GM18858 (cell line): ENCODE measurements around the gene SPATA13.
"Not testable (repeated sequence)": the region's sequence is repeated elsewhere in the genome, so short reads cannot be mapped to it uniquely, and the experiment has no call there.

Source experiments
- ATAC-seq: cut with Tn5 transposase; IDR thresholded peaks from one replicate; pipeline ENCODE4 v1.9.1; 2021; ENCODE audit not compliant: unreplicated experiment

SPATA13 gene

DNA sequence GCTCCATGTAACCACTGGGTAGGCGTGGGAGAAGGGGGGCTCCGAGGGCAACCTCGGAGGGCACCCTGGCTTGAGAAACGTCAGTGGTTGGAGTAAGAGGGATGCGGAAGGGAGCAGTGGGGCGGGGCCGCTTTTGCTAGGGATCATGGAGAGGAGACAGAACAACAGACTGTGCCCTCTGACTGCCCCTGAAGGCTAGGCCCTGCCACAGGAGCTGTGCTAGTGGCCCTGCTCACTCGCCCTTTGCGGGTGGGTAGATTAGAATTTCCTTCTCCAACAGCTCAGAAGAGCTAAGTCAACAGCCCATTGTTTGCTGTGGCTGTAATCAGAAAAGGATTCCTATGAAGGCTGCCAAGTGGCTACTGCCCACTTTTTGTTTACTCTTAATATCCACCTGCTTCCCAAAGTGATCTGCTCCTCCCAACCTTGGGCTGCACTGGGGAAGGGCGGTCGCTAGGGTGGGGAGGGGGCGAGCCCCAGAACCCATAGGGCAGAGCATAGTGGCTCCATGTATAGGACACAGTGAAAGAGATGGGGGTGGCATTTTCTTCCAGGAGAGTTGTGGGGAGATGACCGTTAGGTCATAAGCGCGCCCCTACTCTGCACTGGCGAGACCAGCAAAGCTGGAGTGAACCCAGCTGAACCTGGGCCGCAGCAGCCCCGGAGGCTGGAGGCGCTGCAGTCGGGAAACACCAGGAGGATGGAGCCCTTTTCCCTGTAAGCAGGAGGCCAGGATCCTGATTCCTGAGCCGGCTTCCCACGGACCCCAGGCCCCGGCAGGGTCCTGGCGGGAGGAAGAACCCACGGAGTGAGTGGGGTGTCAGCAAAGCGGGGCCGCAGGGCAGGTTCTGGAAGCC, 146.9 kb downstream of the SPATA13 start:
- no peak for ATAC-seq

GRCh38 chr13:24308068-24308445, 147.5 kb downstream of the SPATA13 start:
- no peak for ATAC-seq

GRCh38 chr13:24308488-24309020, 148.0 kb downstream of the SPATA13 start:
- no peak for ATAC-seq

DNA sequence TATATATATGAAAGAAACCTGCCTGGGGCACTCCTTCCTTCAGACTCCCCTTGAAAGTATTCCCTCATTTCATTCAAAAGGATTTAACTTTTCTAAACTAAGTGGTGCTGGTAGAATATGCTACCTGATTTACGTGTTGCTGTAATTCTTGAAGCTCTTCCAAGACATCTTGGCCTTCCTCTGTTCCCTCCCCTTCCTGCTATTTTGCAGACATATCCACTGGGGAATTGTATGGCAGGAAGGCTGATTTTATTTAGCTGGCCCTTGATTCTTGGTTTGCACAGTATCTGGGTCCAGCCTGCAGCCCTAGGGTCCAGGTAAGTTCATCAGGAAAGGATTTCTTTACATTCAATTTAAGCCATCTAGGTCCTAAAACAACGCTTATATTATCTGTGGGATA, 148.8 kb downstream of the SPATA13 start, which contains the start of gene C1QTNF9:
TSS of gene C1QTNF9 (plus strand) at position 281 of the 400 bp plus-strand sequence. CDS start 6,424 bp downstream, outside the sequence.
- not testable (repeated sequence) for ATAC-seq

GRCh38 chr13:24313439-24313838, 152.9 kb downstream of the SPATA13 start:
- no peak for ATAC-seq

GRCh38 chr13:24317835-24318234, 157.3 kb downstream of the SPATA13 start:
- ATAC-seq, result not testable (repeated sequence)

- not testable (repeated sequence) for ATAC-seq
These were observed 158.4 kb downstream of the SPATA13 start for GRCh38 chr13:24318878-24319277.

DNA sequence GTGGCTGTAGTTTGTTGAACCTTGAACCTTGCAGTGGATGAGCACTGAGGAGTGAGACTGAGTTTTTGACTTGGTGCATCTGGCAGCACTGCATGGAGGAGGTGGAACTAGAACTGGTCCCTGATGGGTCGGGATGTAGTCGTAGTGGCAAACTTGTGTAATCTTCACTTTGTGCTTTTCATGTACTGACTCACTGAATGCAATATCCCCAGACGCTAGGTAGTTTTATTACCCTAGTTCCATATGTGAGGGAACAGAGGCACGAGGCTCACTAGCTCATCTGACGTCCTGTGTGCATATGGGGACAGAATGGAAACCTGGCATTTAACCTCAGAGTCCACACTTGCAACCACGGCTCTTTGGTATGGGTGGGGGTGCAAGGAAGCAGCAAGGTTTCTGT, 159.1 kb downstream of the SPATA13 start:
- not testable (repeated sequence) for ATAC-seq

DNA sequence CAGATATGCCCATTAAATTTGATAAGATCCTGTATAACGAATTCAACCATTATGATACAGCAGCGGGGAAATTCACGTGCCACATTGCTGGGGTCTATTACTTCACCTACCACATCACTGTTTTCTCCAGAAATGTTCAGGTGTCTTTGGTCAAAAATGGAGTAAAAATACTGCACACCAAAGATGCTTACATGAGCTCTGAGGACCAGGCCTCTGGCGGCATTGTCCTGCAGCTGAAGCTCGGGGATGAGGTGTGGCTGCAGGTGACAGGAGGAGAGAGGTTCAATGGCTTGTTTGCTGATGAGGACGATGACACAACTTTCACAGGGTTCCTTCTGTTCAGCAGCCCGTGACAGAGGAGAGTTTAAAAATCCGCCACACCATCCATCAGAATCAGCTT, 160.9 kb downstream of the SPATA13 start:
- not testable (repeated sequence) for ATAC-seq

DNA sequence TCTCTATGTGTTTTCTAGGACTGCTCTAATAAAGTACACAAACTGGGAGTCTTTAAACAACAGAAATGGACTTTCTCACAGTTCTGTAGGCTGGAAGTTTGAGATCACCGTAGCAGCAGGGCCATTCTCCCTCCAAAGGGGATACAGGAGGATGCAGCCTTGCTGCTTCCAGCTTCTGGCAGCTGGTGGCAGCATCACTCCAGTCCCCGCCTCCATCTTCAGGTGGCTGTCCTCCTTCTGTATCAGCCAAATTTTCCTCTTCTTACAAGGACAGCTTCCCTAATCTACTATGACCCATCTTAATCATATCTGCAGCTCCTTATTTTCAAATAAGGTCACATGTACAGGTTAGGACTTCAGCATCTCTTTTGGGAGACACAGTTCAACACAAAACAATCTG, 161.9 kb downstream of the SPATA13 start:
- not testable (repeated sequence) for ATAC-seq

GRCh38 chr13:24323036-24323738, 162.7 kb downstream of the SPATA13 start:
- ATAC-seq, result no peak

DNA sequence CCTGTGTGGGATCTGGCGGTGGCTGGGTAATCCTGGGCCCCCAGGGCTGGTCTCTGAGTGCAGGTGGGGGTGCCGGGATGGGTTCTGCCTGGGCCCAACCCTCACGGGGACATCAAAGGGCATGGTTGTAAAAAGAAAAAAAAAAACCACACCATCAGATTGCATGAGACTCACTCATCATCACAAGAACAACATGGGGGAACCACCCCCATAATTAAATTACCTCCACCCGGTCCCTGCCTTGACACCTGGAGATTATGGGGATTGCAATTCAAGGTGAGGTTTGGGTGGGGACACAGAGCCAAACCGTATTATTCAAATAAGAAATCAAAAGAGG, 163.2 kb downstream of the SPATA13 start:
- ATAC-seq, result no peak

DNA sequence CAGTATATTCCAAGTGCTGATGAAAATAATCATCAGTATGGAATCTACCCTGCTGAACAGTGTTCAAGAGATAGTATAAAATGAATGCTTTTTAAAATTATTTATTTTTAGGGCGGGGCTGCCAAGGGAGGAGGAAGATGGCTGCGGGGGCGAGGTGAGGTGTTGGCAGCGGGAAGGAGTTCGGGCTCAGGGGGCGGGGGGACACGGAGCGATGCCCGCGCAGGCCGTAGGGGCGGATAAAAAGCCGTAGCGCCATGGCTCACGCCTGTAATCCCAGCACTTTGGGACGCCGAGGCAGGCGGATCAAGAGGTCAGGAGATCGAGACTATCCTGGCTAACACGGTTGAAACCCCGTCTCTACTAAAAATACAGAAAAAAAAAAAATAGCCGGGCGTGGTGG, 167.1 kb downstream of the SPATA13 start:
- not testable (repeated sequence) for ATAC-seq

- ATAC-seq, result no peak
These were observed 167.6 kb downstream of the SPATA13 start for GRCh38 chr13:24328145-24328544.

DNA sequence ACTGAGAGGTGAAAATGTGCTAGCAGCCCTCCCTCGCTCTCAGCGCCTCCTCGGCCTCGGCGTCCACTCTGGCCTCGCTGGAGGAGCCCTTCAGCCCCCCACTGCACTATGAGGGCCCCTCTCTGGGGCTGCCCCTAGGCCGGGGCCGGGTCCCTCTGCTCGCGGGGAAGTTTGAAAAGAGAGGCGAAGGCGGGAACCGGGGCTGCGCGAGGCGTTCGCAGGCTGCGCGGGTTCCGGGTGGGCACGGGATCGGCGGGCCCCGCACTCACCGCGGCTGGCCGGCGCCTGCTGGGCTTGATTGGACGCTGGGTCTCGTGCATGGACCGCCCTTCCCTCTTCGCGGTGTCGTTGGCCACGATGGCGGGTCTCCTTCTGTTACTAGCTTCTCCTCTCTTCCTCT, 178.2 kb downstream of the SPATA13 start:
- no peak for ATAC-seq

DNA sequence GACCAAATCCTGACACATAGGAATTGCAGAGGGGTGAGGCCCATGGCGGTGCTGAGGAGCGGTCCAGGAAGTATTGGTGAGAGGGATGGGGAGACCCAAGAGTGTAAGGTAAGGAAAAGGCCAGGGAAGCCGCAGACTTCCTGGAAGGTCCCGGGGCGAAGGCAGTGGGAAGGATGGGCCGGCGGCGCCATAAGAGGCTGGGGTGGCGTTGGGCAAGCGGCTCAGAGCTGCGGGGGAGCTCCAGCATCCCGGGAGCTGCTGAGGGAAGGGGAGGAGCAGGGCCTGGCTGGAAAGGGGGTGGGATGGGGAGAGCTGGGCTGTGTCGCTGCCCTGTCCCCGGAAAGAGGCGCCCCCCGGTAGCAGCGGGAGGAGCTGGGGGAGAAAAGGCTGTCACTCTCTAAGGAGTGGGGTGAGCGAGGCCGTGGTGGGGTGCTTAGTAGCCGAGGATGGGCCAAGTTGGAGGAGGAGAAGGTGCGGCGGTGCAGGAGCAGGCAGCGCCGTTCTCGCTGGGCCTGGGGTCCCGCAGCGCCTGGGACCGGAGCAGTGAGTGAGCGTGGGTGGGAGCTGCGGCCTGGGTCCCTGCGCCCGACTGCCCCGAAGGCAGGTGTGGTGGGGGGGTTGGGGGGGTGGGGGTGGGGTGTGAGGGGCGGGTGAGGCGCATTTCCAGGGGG, 179.6 kb downstream of the SPATA13 start:
- ATAC-seq, result no peak

- ATAC-seq, result no peak
These were observed 180.1 kb downstream of the SPATA13 start for GRCh38 chr13:24340608-24340955.

- ATAC-seq, result no peak
These were observed 180.9 kb downstream of the SPATA13 start for GRCh38 chr13:24341439-24341838.

GRCh38 chr13:24348385-24348784, 187.9 kb downstream of the SPATA13 start:
- ATAC-seq, result no peak

GRCh38 chr13:24348797-24349515, 188.4 kb downstream of the SPATA13 start:
- no peak for ATAC-seq
